Neuronal stem cell (in vitro differentiated cells): ENCODE measurements around the gene CMTM2.

Source experiments
- DNase-seq: peaks from one replicate; pipeline ENCODE4 v3.0.0-alpha.2; 2013; ENCODE audit warnings: low spot score
- H2AFZ ChIP-seq: one replicate; pipeline ENCODE4 v1.6.1; 2013; ENCODE audit warnings: mild to moderate bottlenecking, low read length, inconsistent platforms
- H2AK5ac ChIP-seq: 2 replicates; pipeline ENCODE4 v1.6.1; 2013; ENCODE audit warnings: low read depth, mild to moderate bottlenecking, inconsistent platforms, low read length, moderate library complexity, mixed read lengths
- H2BK120ac ChIP-seq: 2 replicates; pipeline ENCODE4 v1.6.1; 2013; ENCODE audit warnings: low read depth, mild to moderate bottlenecking, inconsistent platforms, low read length, moderate library complexity, mixed read lengths
- H2BK12ac ChIP-seq: one replicate; pipeline ENCODE4 v1.6.1; 2013; ENCODE audit warnings: low read length, inconsistent platforms
- H2BK15ac ChIP-seq: 2 replicates; pipeline ENCODE4 v1.6.1; 2013; ENCODE audit warnings: mild to moderate bottlenecking, low read length, inconsistent platforms, mixed read lengths
- H2BK5ac ChIP-seq: one replicate; pipeline ENCODE4 v1.6.1; 2013; ENCODE audit warnings: inconsistent platforms, mild to moderate bottlenecking, low read length, moderate library complexity
- H3K14ac ChIP-seq: one replicate; pipeline ENCODE4 v1.6.1; 2013; ENCODE audit warnings: low read length, inconsistent platforms
- H3K18ac ChIP-seq: 2 replicates; pipeline ENCODE4 v1.6.1; 2013; ENCODE audit warnings: low read length, inconsistent platforms
- H3K23ac ChIP-seq: 2 replicates; pipeline ENCODE4 v1.6.1; 2013; ENCODE audit warnings: low read depth, mild to moderate bottlenecking, mixed read lengths, low read length, inconsistent platforms; ENCODE audit not compliant: poor library complexity
- H3K27ac ChIP-seq: replicated peaks from 3 replicates; pipeline ENCODE4 v1.5.1; 2013; ENCODE audit warnings: low read length, inconsistent platforms
- H3K27me3 ChIP-seq, 3 experiments: 2 replicates each; pipeline ENCODE4 v1.6.1; 2013; ENCODE audit warnings: low read length in 3 of 3, mild to moderate bottlenecking in 2 of 3, inconsistent platforms in 1 of 3, low read depth in 1 of 3, mixed read lengths in 1 of 3, moderate library complexity in 1 of 3; ENCODE audit not compliant: control insufficient read depth in 3 of 3, insufficient read depth in 3 of 3
- H3K36me3 ChIP-seq, 2 donors: replicated peaks in 1 of 2; 2 replicates each; pipeline ENCODE4 v1.6.1; 2013; ENCODE audit warnings: low read length in 2 of 2; ENCODE audit not compliant: control insufficient read depth in 2 of 2, insufficient read depth in 2 of 2
- H3K4ac ChIP-seq: 2 replicates; pipeline ENCODE4 v1.6.1; 2013; ENCODE audit warnings: inconsistent platforms, mild to moderate bottlenecking, low read length, moderate library complexity
- H3K4me1 ChIP-seq, 2 donors: 1 replicate in 1 of 2; 2 replicates in 1 of 2; pipeline ENCODE4 v1.6.1; 2013; ENCODE audit warnings: low read length in 2 of 2, low read depth in 1 of 2; ENCODE audit not compliant: control insufficient read depth in 2 of 2, insufficient read depth in 1 of 2
- H3K4me2 ChIP-seq: one replicate; pipeline ENCODE4 v1.6.1; 2013; ENCODE audit warnings: mild to moderate bottlenecking, low read length, inconsistent platforms; ENCODE audit not compliant: insufficient read depth, poor library complexity, severe bottlenecking
- H3K4me3 ChIP-seq, 2 donors: 2 replicates each; pipeline ENCODE4 v1.5.1; 2013; ENCODE audit warnings: low read length in 2 of 2, mild to moderate bottlenecking in 2 of 2, inconsistent platforms in 1 of 2, moderate library complexity in 1 of 2
- H3K79me1 ChIP-seq: one replicate; pipeline ENCODE4 v1.6.1; 2013; ENCODE audit warnings: low read depth, mild to moderate bottlenecking, inconsistent platforms, low read length, moderate library complexity
- H3K9ac ChIP-seq: one replicate; pipeline ENCODE4 v1.6.1; 2013; ENCODE audit warnings: mild to moderate bottlenecking, low read depth, low read length, inconsistent platforms; ENCODE audit not compliant: poor library complexity
- H3K9me3 ChIP-seq, 2 donors: replicated peaks in 1 of 2; 2 replicates each; pipeline versions ENCODE3 to v1.6.1; 2013; ENCODE audit warnings: low read length in 2 of 2, mild to moderate bottlenecking in 2 of 2, inconsistent platforms in 1 of 2, low read depth in 1 of 2, mixed read lengths in 1 of 2, moderate library complexity in 1 of 2; ENCODE audit not compliant: control insufficient read depth in 2 of 2, insufficient read depth in 1 of 2
- H4K8ac ChIP-seq: one replicate; pipeline ENCODE4 v1.6.1; 2013; ENCODE audit warnings: low read depth, mild to moderate bottlenecking, inconsistent platforms, low read length, moderate library complexity
- H4K91ac ChIP-seq: one replicate; pipeline ENCODE4 v1.6.1; 2013; ENCODE audit warnings: low read length, low read depth, mild to moderate bottlenecking, inconsistent platforms; ENCODE audit not compliant: poor library complexity
- WGBS, 2 donors: extraction: QIAGEN DNeasy Blood & Tissue Kit; methylation state at CpG; one replicate each; pipeline ENCODE4 v1.1.7; 2013; ENCODE audit warnings: missing lambda C conversion rate in 2 of 2, mixed read lengths in 1 of 2; ENCODE audit not compliant: insufficient read length in 2 of 2, insufficient replicate concordance in 1 of 2; ENCODE audit errors: extremely low coverage in 2 of 2; 5-methylcytosine and 5-hydroxymethylcytosine counted together

CMTM2 gene

GRCh38 chr16:66574081-66574480 is 5.2 kb upstream of the CMTM2 start:
- no peaks in the 10 kb centered on the region for H3K4me1 ChIP-seq
- no peak overlapping the region for H4K91ac ChIP-seq
- H2BK12ac ChIP-seq, result no peak overlapping the region
- no peak overlapping the region for H3K23ac ChIP-seq
- no peak overlapping the region for H2BK5ac ChIP-seq
- H3K9ac ChIP-seq, result no peak overlapping the region
- no peaks in the 10 kb centered on the region for H3K36me3 ChIP-seq
- no peak overlapping the region for H3K4ac ChIP-seq
- H3K4me2 ChIP-seq, result no peak overlapping the region
- no peak overlapping the region for H2AK5ac ChIP-seq
- no peak overlapping the region for H2AFZ ChIP-seq
- H3K18ac ChIP-seq, result no peak overlapping the region
- no peak overlapping the region for H3K4me3 ChIP-seq
- peaks cover 0 to 14% (median 13%) of the 10 kb centered on the region in 3 experiments for H3K27me3 ChIP-seq
- no peak overlapping the region for H3K27ac ChIP-seq
- no peak overlapping the region for H4K8ac ChIP-seq
- no peaks in the 10 kb centered on the region for H3K79me1 ChIP-seq
- 100% methylated on average over 1 of the region's 1 CpG; no CpG with 5 or more reads in 1 of the 2 donors for WGBS, 2 donors
- no peak overlapping the region for H2BK15ac ChIP-seq
- no peaks in the 10 kb centered on the region for H3K9me3 ChIP-seq
- DNase-seq, result no peak
- H3K14ac ChIP-seq, result no peak overlapping the region
- no peak overlapping the region for H2BK120ac ChIP-seq

- no peak overlapping the region for H3K18ac ChIP-seq
- H3K4me2 ChIP-seq, result no peak overlapping the region
- DNase-seq, result no peak
- H3K23ac ChIP-seq, result no peak overlapping the region
- WGBS, 2 donors, result no CpG with 5 or more reads among the region's 3 CpGs
- no peak overlapping the region for H2BK120ac ChIP-seq
- no peak overlapping the region for H2AFZ ChIP-seq
- no peaks in the 10 kb centered on the region for H3K79me1 ChIP-seq
- H3K4me1 ChIP-seq, result no peaks in the 10 kb centered on the region
- H2BK15ac ChIP-seq, result no peak overlapping the region
- no peak overlapping the region for H4K91ac ChIP-seq
- H2BK12ac ChIP-seq, result no peak overlapping the region
- H3K27me3 ChIP-seq, result peaks cover 0 to 18% (median 14%) of the 10 kb centered on the region in 3 experiments
- H4K8ac ChIP-seq, result no peak overlapping the region
- no peak overlapping the region for H2BK5ac ChIP-seq
- H3K4ac ChIP-seq, result no peak overlapping the region
- H3K9me3 ChIP-seq, result no peaks in the 10 kb centered on the region
- no peak overlapping the region for H3K27ac ChIP-seq
- H2AK5ac ChIP-seq, result no peak overlapping the region
- H3K4me3 ChIP-seq, result no peak overlapping the region
- H3K9ac ChIP-seq, result no peak overlapping the region
- no peaks in the 10 kb centered on the region for H3K36me3 ChIP-seq
- no peak overlapping the region for H3K14ac ChIP-seq
These were observed 4.7 kb upstream of the CMTM2 start for GRCh38 chr16:66574531-66574930.

- H3K36me3 ChIP-seq, result no peaks in the 10 kb centered on the region
- no peak overlapping the region for H3K4ac ChIP-seq
- H2BK5ac ChIP-seq, result no peak overlapping the region
- no peak overlapping the region for H3K4me2 ChIP-seq
- no peak overlapping the region for H3K4me3 ChIP-seq
- no peak overlapping the region for H3K14ac ChIP-seq
- peaks cover 0 to under 1% of the 10 kb centered on the region in 2 donors for H3K4me1 ChIP-seq
- no peak overlapping the region for H2BK15ac ChIP-seq
- no CpG with 5 or more reads among the region's 3 CpGs for WGBS, 2 donors
- H2BK120ac ChIP-seq, result no peak overlapping the region
- H3K27ac ChIP-seq, result no peak overlapping the region
- no peak overlapping the region for H2BK12ac ChIP-seq
- no peak overlapping the region for H3K18ac ChIP-seq
- H4K91ac ChIP-seq, result no peak overlapping the region
- H3K9ac ChIP-seq, result no peak overlapping the region
- no peaks in the 10 kb centered on the region for H3K9me3 ChIP-seq
- H3K23ac ChIP-seq, result no peak overlapping the region
- H4K8ac ChIP-seq, result no peak overlapping the region
- H2AK5ac ChIP-seq, result no peak overlapping the region
- H2AFZ ChIP-seq, result no peak overlapping the region
- H3K27me3 ChIP-seq, result peaks cover 0 to 18% (median 14%) of the 10 kb centered on the region in 3 experiments
- H3K79me1 ChIP-seq, result no peaks in the 10 kb centered on the region
- no peak for DNase-seq
These were observed 4.2 kb upstream of the CMTM2 start for GRCh38 chr16:66575060-66575459.

GRCh38 chr16:66576296-66576695 is 3.0 kb upstream of the CMTM2 start:
- DNase-seq, result no peak
- no peaks in the 10 kb centered on the region for H3K36me3 ChIP-seq
- H3K27me3 ChIP-seq, result peaks cover 0 to 18% (median 14%) of the 10 kb centered on the region in 3 experiments
- no peak overlapping the region for H2AFZ ChIP-seq
- no peaks in the 10 kb centered on the region for H3K9me3 ChIP-seq
- H2BK120ac ChIP-seq, result no peak overlapping the region
- H2AK5ac ChIP-seq, result no peak overlapping the region
- no peak overlapping the region for H2BK15ac ChIP-seq
- H3K9ac ChIP-seq, result no peak overlapping the region
- H3K18ac ChIP-seq, result no peak overlapping the region
- no peak overlapping the region for H3K4me3 ChIP-seq
- no peak overlapping the region for H4K8ac ChIP-seq
- no peak overlapping the region for H2BK12ac ChIP-seq
- WGBS, 2 donors, result no CpG with 5 or more reads among the region's 5 CpGs
- no peak overlapping the region for H3K27ac ChIP-seq
- no peak overlapping the region for H3K14ac ChIP-seq
- no peak overlapping the region for H3K23ac ChIP-seq
- no peak overlapping the region for H4K91ac ChIP-seq
- H3K4me2 ChIP-seq, result no peak overlapping the region
- H2BK5ac ChIP-seq, result no peak overlapping the region
- no peaks in the 10 kb centered on the region for H3K79me1 ChIP-seq
- peaks cover 8 to 10% of the 10 kb centered on the region in 2 donors for H3K4me1 ChIP-seq
- H3K4ac ChIP-seq, result no peak overlapping the region
